ENCODE data around the gene WDR1. TPM values are rescaled to one million over a fixed set of nuclear protein-coding genes. Genes with fewer than 3 reads are reported as not detected.

WDR1 gene
- total RNA-seq, 1 donor from 2014 or later, result 157 TPM

- H3K27me3 ChIP-seq (ENCODE audit: low read depth), result no peaks in the 10 kb centered on the region
- H3K4me1 ChIP-seq, result peaks cover 61% of the 10 kb centered on the region
- peak overlapping the region; percentile 90 for H3K4me3 ChIP-seq
- DNase-seq, result no peak
- TF ChIP-seq, protein P1, sequence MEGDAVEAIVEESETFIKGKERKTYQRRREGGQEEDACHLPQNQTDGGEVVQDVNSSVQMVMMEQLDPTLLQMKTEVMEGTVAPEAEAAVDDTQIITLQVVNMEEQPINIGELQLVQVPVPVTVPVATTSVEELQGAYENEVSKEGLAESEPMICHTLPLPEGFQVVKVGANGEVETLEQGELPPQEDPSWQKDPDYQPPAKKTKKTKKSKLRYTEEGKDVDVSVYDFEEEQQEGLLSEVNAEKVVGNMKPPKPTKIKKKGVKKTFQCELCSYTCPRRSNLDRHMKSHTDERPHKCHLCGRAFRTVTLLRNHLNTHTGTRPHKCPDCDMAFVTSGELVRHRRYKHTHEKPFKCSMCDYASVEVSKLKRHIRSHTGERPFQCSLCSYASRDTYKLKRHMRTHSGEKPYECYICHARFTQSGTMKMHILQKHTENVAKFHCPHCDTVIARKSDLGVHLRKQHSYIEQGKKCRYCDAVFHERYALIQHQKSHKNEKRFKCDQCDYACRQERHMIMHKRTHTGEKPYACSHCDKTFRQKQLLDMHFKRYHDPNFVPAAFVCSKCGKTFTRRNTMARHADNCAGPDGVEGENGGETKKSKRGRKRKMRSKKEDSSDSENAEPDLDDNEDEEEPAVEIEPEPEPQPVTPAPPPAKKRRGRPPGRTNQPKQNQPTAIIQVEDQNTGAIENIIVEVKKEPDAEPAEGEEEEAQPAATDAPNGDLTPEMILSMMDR (IDR thresholded peaks at IDR 0.05; ENCODE audit: borderline replicate concordance), result no peak
- H3K36me3 ChIP-seq, result peaks cover 41% of the 10 kb centered on the region
- intact Hi-C loops (cut with micrococcal nuclease), result no loop called here
- H3K27ac ChIP-seq (replicated peaks), result peak overlapping the region; percentile 96
- no peaks in the 10 kb centered on the region for H3K9me3 ChIP-seq (replicated peaks)
Observed at GRCh38 chr4:10115797-10116568, 616 bp downstream of the WDR1 start.

DNA sequence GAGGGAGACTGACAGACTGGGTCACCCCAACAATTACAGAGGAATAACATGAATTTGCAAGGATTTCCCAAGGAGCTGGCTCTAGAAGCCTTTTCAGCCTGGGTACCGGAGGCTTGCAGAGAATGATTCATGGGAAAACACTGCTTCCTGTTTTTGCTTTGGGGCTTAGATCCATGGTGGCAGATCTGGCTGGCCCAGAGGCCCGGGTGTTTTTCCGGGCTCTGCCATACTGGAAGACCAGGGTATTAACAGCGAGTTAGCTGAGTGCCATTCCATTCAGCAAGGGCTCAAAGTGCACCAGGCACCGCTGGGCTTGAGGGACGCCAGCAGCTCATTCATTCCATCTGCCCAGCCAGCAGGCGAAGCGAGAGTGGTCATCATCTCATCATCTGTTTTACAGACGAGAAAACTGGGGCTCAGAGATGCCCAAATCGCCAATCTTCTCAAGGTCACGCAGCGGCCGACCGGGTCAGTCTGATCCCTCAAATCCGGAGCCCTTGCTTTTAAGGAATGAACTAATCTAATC, 1.3 kb downstream of the WDR1 start:
- peaks cover 47% of the 10 kb centered on the region for H3K36me3 ChIP-seq
- H3K4me3 ChIP-seq, result peak overlapping the region; percentile 90
- no peak for DNase-seq
- no peaks in the 10 kb centered on the region for H3K9me3 ChIP-seq (replicated peaks)
- H3K4me1 ChIP-seq, result peaks cover 68% of the 10 kb centered on the region
- no peaks in the 10 kb centered on the region for H3K27me3 ChIP-seq (ENCODE audit: low read depth)
- TF ChIP-seq, protein P1 (IDR thresholded peaks at IDR 0.05; ENCODE audit: borderline replicate concordance), result no peak
- intact Hi-C loops (cut with micrococcal nuclease), result no loop called here
- peak overlapping the region; percentile 96 for H3K27ac ChIP-seq (replicated peaks)

GRCh38 chr4:10114607-10115006, 2.0 kb downstream of the WDR1 start:
- Histone ChIP-seq H3K36me3 (peaks cover 55% of the 10 kb centered on the region), H3K27ac (replicated peaks) (no peak overlapping the region), H3K4me1 (peaks cover 75% of the 10 kb centered on the region), H3K9me3 (replicated peaks) (no peaks in the 10 kb centered on the region), H3K27me3 (ENCODE audit: low read depth) (no peaks in the 10 kb centered on the region), H3K4me3 (peak overlapping the region; percentile 90)
- DNase-seq, result no peak
- TF ChIP-seq, protein P1 (IDR thresholded peaks at IDR 0.05; ENCODE audit: borderline replicate concordance), result no peak
- intact Hi-C loops (cut with micrococcal nuclease), result no loop called here

DNA sequence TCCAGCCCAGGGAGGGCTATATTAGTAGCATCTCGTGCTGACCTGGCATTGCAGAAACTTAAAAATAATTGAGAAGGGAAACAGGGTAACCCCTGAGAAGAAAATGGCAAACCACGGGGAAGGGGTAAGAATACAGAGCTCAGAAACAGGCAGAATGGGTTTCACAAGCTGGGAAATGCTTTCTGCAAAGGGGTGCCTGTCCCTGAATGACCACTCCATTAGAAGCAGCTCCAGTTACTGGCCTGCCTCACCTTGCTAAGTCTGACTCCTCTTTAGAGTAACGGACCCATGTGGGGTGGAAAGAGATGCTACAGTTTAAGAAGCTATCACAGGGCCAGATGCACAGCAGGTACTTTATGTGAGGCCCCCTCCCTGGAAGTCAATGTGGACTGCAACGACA, 2.5 kb downstream of the WDR1 start:
- DNase-seq, result no peak
- intact Hi-C loops (cut with micrococcal nuclease), result no loop called here
- Histone ChIP-seq H3K27me3 (ENCODE audit: low read depth) (no peaks in the 10 kb centered on the region), H3K4me1 (peaks cover 79% of the 10 kb centered on the region), H3K27ac (replicated peaks) (no peak overlapping the region), H3K4me3 (peak overlapping the region; percentile 90), H3K36me3 (peaks cover 59% of the 10 kb centered on the region), H3K9me3 (replicated peaks) (no peaks in the 10 kb centered on the region)
- TF ChIP-seq, protein P1 (IDR thresholded peaks at IDR 0.05; ENCODE audit: borderline replicate concordance), result no peak

- TF ChIP-seq, protein P1 (IDR thresholded peaks at IDR 0.05; ENCODE audit: borderline replicate concordance), result no peak
- peaks cover 61% of the 10 kb centered on the region for H3K36me3 ChIP-seq
- no peak for DNase-seq
- H3K27me3 ChIP-seq (ENCODE audit: low read depth), result no peaks in the 10 kb centered on the region
- no peaks in the 10 kb centered on the region for H3K9me3 ChIP-seq (replicated peaks)
- no peak overlapping the region for H3K4me3 ChIP-seq
- intact Hi-C loops (cut with micrococcal nuclease), result no loop called here
- H3K4me1 ChIP-seq, result peaks cover 86% of the 10 kb centered on the region
- H3K27ac ChIP-seq (replicated peaks), result no peak overlapping the region
Observed at GRCh38 chr4:10113362-10114047, 3.1 kb downstream of the WDR1 start.
